H9 (cell line): ENCODE results near the gene SV2A. TPM values are rescaled to one million over a fixed set of nuclear protein-coding genes. Genes with fewer than 3 reads are reported as not detected.

Source experiments
- DNase-seq: peaks from one replicate; pipeline ENCODE4 v3.0.0-alpha.2; 2017
- H2AFZ ChIP-seq: one replicate; pipeline ENCODE4 v1.6.1; 2013; ENCODE audit warnings: mild to moderate bottlenecking, low read length, control low read depth, moderate library complexity
- H2AK5ac ChIP-seq: 2 replicates; pipeline ENCODE4 v1.6.1; 2013; ENCODE audit warnings: low read length, control low read depth, mixed read lengths; ENCODE audit not compliant: insufficient read length
- H2BK120ac ChIP-seq: one replicate; pipeline ENCODE4 v1.6.1; 2013; ENCODE audit warnings: low read depth, mild to moderate bottlenecking, low read length, control low read depth, inconsistent platforms; ENCODE audit not compliant: poor library complexity, severe bottlenecking
- H2BK12ac ChIP-seq: 2 replicates; pipeline ENCODE4 v1.6.1; 2013; ENCODE audit warnings: low read length, control low read depth, mixed read lengths, low read depth; ENCODE audit not compliant: insufficient read length
- H2BK15ac ChIP-seq: 2 replicates; pipeline ENCODE4 v1.6.1; 2013; ENCODE audit warnings: low read depth, low read length, control low read depth
- H2BK20ac ChIP-seq: one replicate; pipeline ENCODE4 v1.6.1; 2013; ENCODE audit warnings: low read depth, mild to moderate bottlenecking, low read length, control low read depth, inconsistent platforms; ENCODE audit not compliant: poor library complexity, severe bottlenecking
- H2BK5ac ChIP-seq: 2 replicates; pipeline ENCODE4 v1.6.1; 2013; ENCODE audit warnings: low read length, control low read depth, mixed read lengths; ENCODE audit not compliant: insufficient read length
- H3K14ac ChIP-seq: 2 replicates; pipeline ENCODE4 v1.6.1; 2013; ENCODE audit warnings: low read length, control low read depth; ENCODE audit not compliant: insufficient read depth
- H3K18ac ChIP-seq: 2 replicates; pipeline ENCODE4 v1.6.1; 2013; ENCODE audit warnings: low read depth, mild to moderate bottlenecking, mixed read lengths, low read length, control low read depth; ENCODE audit not compliant: insufficient read length
- H3K23ac ChIP-seq: 2 replicates; pipeline ENCODE4 v1.6.1; 2013; ENCODE audit warnings: low read length, control low read depth, mixed read lengths, low read depth; ENCODE audit not compliant: insufficient read length
- H3K23me2 ChIP-seq: 2 replicates; pipeline ENCODE4 v1.6.1; 2013; ENCODE audit warnings: low read depth, mild to moderate bottlenecking, mixed read lengths, low read length, control low read depth; ENCODE audit not compliant: insufficient read length, poor library complexity, severe bottlenecking
- H3K27ac ChIP-seq: 2 replicates; pipeline ENCODE4 v1.5.1; 2013; ENCODE audit warnings: low read length, control low read depth, mixed read lengths, low read depth; ENCODE audit not compliant: insufficient read length
- H3K27me3 ChIP-seq: 2 replicates; pipeline ENCODE4 v1.6.1; 2013; ENCODE audit warnings: low read length, control low read depth, inconsistent platforms; ENCODE audit not compliant: insufficient read depth
- H3K4ac ChIP-seq: 2 replicates; pipeline ENCODE4 v1.6.1; 2013; ENCODE audit warnings: low read depth, mild to moderate bottlenecking, control low read depth, inconsistent platforms, low read length, moderate library complexity
- H3K4me1 ChIP-seq: 2 replicates; pipeline ENCODE4 v1.6.1; 2013; ENCODE audit warnings: low read length, control low read depth, inconsistent platforms; ENCODE audit not compliant: insufficient read depth
- H3K4me2 ChIP-seq: 2 replicates; pipeline ENCODE4 v1.6.1; 2013; ENCODE audit warnings: low read length, control low read depth, mixed read lengths; ENCODE audit not compliant: insufficient read length, insufficient read depth
- H3K56ac ChIP-seq: 2 replicates; pipeline ENCODE4 v1.6.1; 2013; ENCODE audit warnings: low read depth, mild to moderate bottlenecking, mixed read lengths, low read length, control low read depth; ENCODE audit not compliant: insufficient read length
- H3K79me1 ChIP-seq: 2 replicates; pipeline ENCODE4 v1.6.1; 2013; ENCODE audit warnings: low read depth, mild to moderate bottlenecking, moderate library complexity, low read length, control low read depth, inconsistent platforms; ENCODE audit not compliant: insufficient read depth, poor library complexity, severe bottlenecking
- H3K79me2 ChIP-seq: 2 replicates; pipeline ENCODE4 v1.6.1; 2013; ENCODE audit warnings: low read length, control low read depth, inconsistent platforms; ENCODE audit not compliant: insufficient read depth
- H3K9ac ChIP-seq: 2 replicates; pipeline ENCODE4 v1.6.1; 2013; ENCODE audit warnings: low read length, control low read depth, mixed read lengths; ENCODE audit not compliant: insufficient read length; ENCODE audit errors: extremely low read depth
- H3K9me3 ChIP-seq: one replicate; pipeline ENCODE4 v1.6.1; 2013; ENCODE audit warnings: low read depth, low read length, inconsistent platforms; ENCODE audit not compliant: control insufficient read depth
- H3T11ph ChIP-seq: one replicate; pipeline ENCODE4 v1.6.1; 2013; ENCODE audit warnings: mild to moderate bottlenecking, low read length, control low read depth, inconsistent platforms
- H4K20me1 ChIP-seq: one replicate; pipeline ENCODE4 v1.6.1; 2013; ENCODE audit not compliant: control insufficient read depth, insufficient read length, insufficient read depth
- H4K5ac ChIP-seq: 2 replicates; pipeline ENCODE4 v1.6.1; 2013; ENCODE audit warnings: low read depth, mild to moderate bottlenecking, mixed read lengths, low read length, control low read depth; ENCODE audit not compliant: insufficient read length
- H4K8ac ChIP-seq: replicated peaks from 2 replicates; pipeline ENCODE4 v1.6.1; 2013; ENCODE audit warnings: low read length, control low read depth, mixed read lengths, low read depth; ENCODE audit not compliant: insufficient read length
- H4K91ac ChIP-seq: 2 replicates; pipeline ENCODE4 v1.6.1; 2013; ENCODE audit warnings: low read depth, mild to moderate bottlenecking, moderate library complexity, mixed read lengths, low read length, control low read depth; ENCODE audit not compliant: insufficient read length
- H3K27ac Mint-ChIP-seq, 3 experiments: 2 replicates in 2 of 3; 3 replicates in 1 of 3; pipeline ENCODE4 v1.8.0; 2020 to 2021; ENCODE audit warnings: mixed read lengths in 3 of 3, mild to moderate bottlenecking in 1 of 3, moderate library complexity in 1 of 3
- H3K27me3 Mint-ChIP-seq: 2 replicates; pipeline ENCODE4 v1.8.0; 2021; ENCODE audit warnings: low read depth, mild to moderate bottlenecking, moderate library complexity, mixed read lengths
- H3K36me3 Mint-ChIP-seq, 3 experiments: 2 replicates in 2 of 3; 3 replicates in 1 of 3; pipeline ENCODE4 v1.8.0; 2020 to 2021; ENCODE audit warnings: low read depth in 3 of 3, mixed read lengths in 3 of 3; ENCODE audit not compliant: insufficient read depth in 1 of 3
- H3K4me1 Mint-ChIP-seq, 2 experiments: 2 replicates each; pipeline ENCODE4 v1.8.0; 2020; ENCODE audit warnings: mixed read lengths in 2 of 2
- H3K4me3 Mint-ChIP-seq, 2 experiments: 2 replicates in 1 of 2; 3 replicates in 1 of 2; pipeline ENCODE4 v1.8.0; 2020 to 2021; ENCODE audit warnings: mild to moderate bottlenecking in 2 of 2, mixed read lengths in 2 of 2, moderate library complexity in 1 of 2
- H3K9me3 Mint-ChIP-seq, 2 experiments: 2 replicates in 1 of 2; 3 replicates in 1 of 2; pipeline ENCODE4 v1.8.0; 2020; ENCODE audit warnings: mild to moderate bottlenecking in 2 of 2, mixed read lengths in 2 of 2, moderate library complexity in 1 of 2
- WGBS: extraction: QIAGEN DNeasy Blood & Tissue Kit; methylation state at CpG from one replicate; pipeline ENCODE4 v1.1.7; 2013; ENCODE audit warnings: missing lambda C conversion rate, low lambda C conversion rate, mixed read lengths; ENCODE audit not compliant: insufficient read length; ENCODE audit errors: extremely low coverage; 5-methylcytosine and 5-hydroxymethylcytosine counted together
- total RNA-seq: library from RNA; stranded (reverse); gene quantifications from 2 replicates; pipeline ENCODE4 v1.2.1, GENCODE V29; 2021
- TF ChIP-seq, protein P1 (sequence below): fragments of 200-600 bp; sonication (generic); conservative IDR thresholded peaks from 3 replicates; pipeline ENCODE4 v1.8.0; 2021; ENCODE audit warnings: antibody characterized with exemption, mild to moderate bottlenecking

Gene SV2A
- total RNA-seq, 1 experiment from 2014 or later, result 42.4 TPM

DNA sequence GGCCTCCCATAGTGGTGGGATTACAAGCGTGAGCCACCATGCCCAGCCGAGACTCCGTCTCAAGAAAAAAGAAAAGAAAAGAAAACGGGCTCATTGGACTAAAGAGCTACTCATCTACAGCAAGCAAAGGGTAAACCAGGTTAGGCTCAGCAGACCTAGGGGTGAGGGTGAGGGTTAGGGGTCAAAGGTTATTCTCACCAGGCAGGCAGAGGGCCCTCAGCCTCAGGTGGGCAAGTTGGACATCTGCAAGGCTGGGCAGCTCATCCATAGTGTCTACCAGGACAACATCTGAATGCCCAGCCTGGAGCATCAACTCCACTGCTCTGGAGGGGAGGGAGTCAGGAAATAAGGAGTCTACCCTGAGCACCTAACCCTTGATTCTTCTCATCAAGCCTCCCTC lies 15.6 kb upstream of the SV2A start:
- no peaks in the 10 kb centered on the region for H3K9me3 ChIP-seq
- no peak overlapping the region for H2BK120ac ChIP-seq
- peaks cover 17% of the 10 kb centered on the region for H3K23me2 ChIP-seq
- no peak overlapping the region for H3K4me2 ChIP-seq
- Mint-ChIP-seq H3K9me3 (no peaks in the 10 kb centered on the region), H3K27me3 (no peaks in the 10 kb centered on the region), H3K4me1 (peaks cover 36% of the 10 kb centered on the region in 2 experiments), H3K27ac (no peak overlapping the region; a peak in 1 of 7 replicates), H3K4me3 (no peak overlapping the region), H3K36me3 (no peaks in the 10 kb centered on the region; a peak in 2 of 7 replicates)
- WGBS, result no CpG with 5 or more reads among the region's 4 CpGs
- no peaks in the 10 kb centered on the region for H3K79me2 ChIP-seq
- H3K27ac ChIP-seq, result no peak overlapping the region
- no peak overlapping the region for H2BK15ac ChIP-seq
- no peak overlapping the region for H2AK5ac ChIP-seq
- H2BK20ac ChIP-seq, result no peak overlapping the region
- peaks cover 9% of the 10 kb centered on the region; the same call in 1 of the 2 replicates for H3K4me1 ChIP-seq
- no peak overlapping the region for H3K9ac ChIP-seq
- TF ChIP-seq, protein P1, sequence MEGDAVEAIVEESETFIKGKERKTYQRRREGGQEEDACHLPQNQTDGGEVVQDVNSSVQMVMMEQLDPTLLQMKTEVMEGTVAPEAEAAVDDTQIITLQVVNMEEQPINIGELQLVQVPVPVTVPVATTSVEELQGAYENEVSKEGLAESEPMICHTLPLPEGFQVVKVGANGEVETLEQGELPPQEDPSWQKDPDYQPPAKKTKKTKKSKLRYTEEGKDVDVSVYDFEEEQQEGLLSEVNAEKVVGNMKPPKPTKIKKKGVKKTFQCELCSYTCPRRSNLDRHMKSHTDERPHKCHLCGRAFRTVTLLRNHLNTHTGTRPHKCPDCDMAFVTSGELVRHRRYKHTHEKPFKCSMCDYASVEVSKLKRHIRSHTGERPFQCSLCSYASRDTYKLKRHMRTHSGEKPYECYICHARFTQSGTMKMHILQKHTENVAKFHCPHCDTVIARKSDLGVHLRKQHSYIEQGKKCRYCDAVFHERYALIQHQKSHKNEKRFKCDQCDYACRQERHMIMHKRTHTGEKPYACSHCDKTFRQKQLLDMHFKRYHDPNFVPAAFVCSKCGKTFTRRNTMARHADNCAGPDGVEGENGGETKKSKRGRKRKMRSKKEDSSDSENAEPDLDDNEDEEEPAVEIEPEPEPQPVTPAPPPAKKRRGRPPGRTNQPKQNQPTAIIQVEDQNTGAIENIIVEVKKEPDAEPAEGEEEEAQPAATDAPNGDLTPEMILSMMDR, result no peak
- no peak overlapping the region for H3T11ph ChIP-seq
- H4K5ac ChIP-seq, result no peak overlapping the region
- no peaks in the 10 kb centered on the region for H3K79me1 ChIP-seq
- no peak overlapping the region for H3K23ac ChIP-seq
- H3K18ac ChIP-seq, result no peak overlapping the region
- H2BK12ac ChIP-seq, result no peak overlapping the region
- H4K8ac ChIP-seq, result no peak overlapping the region
- no peak overlapping the region for H3K4ac ChIP-seq
- no peak overlapping the region for H3K14ac ChIP-seq
- no peak overlapping the region for H2BK5ac ChIP-seq
- no peaks in the 10 kb centered on the region for H4K20me1 ChIP-seq
- DNase-seq, result no peak
- H3K27me3 ChIP-seq, result no peaks in the 10 kb centered on the region
- H4K91ac ChIP-seq, result no peak overlapping the region
- H2AFZ ChIP-seq, result no peak overlapping the region
- no peak overlapping the region for H3K56ac ChIP-seq
